Activated T-cell treated with anti-CD3 and anti-CD28 coated beads, Interleukin-2, amount 50 U/mL, for 1 hour (primary cell): ENCODE results near the gene LIG1.

Experiments
- DNase-seq: peaks from one replicate; pipeline ENCODE4 v3.0.0-alpha.2; 2020

The LIG1 gene

GRCh38 chr19:48169939-48170803, at the start of gene LIG1, which contains the start of gene ZSWIM9:
LIG1 (minus strand) TSS chr19:48170344; CDS start chr19:48165566, 4,778 bp downstream.
ZSWIM9 (plus strand) TSS chr19:48170680; CDS start chr19:48171803, 1,123 bp downstream.
- DNase-seq, result peak; percentile 94

- DNase-seq, result no peak
Observed at GRCh38 chr19:48218997-48219396, 48.9 kb upstream of the LIG1 start.

- DNase-seq, result no peak
Observed at GRCh38 chr19:48216933-48217332, 46.8 kb upstream of the LIG1 start.

- DNase-seq, result no peak
Observed at GRCh38 chr19:48213959-48214358, 43.8 kb upstream of the LIG1 start.

- DNase-seq, result no peak
Observed at GRCh38 chr19:48210005-48210404, 39.9 kb upstream of the LIG1 start.

GRCh38 chr19:48206397-48207093, 36.4 kb upstream of the LIG1 start:
- DNase-seq, result no peak

GRCh38 chr19:48203794-48204628, 33.9 kb upstream of the LIG1 start:
- peak; percentile 85 for DNase-seq

- no peak for DNase-seq
Observed at GRCh38 chr19:48203222-48203793, 33.2 kb upstream of the LIG1 start.

GRCh38 chr19:48196933-48197665, 27.0 kb upstream of the LIG1 start:
- DNase-seq, result no peak

GRCh38 chr19:48196321-48196763, 26.2 kb upstream of the LIG1 start:
- DNase-seq, result no peak

GRCh38 chr19:48194844-48195830, 25.0 kb upstream of the LIG1 start:
- no peak for DNase-seq

- peak; percentile 28 for DNase-seq
Observed at GRCh38 chr19:48194041-48194843, 24.1 kb upstream of the LIG1 start.

- DNase-seq, result no peak
Observed at GRCh38 chr19:48192750-48193149, 22.6 kb upstream of the LIG1 start.

- no peak for DNase-seq
Observed at GRCh38 chr19:48190885-48191284, 20.7 kb upstream of the LIG1 start.

- DNase-seq, result peak; percentile 68
Observed at GRCh38 chr19:48190288-48190884, 20.2 kb upstream of the LIG1 start.

GRCh38 chr19:48186541-48186991, 16.4 kb upstream of the LIG1 start:
- DNase-seq, result no peak

GRCh38 chr19:48186015-48186414, 15.9 kb upstream of the LIG1 start:
- no peak for DNase-seq

GRCh38 chr19:48183356-48183755, 13.2 kb upstream of the LIG1 start:
- DNase-seq, result no peak

- no peak for DNase-seq
Observed at GRCh38 chr19:48182434-48182833, 12.3 kb upstream of the LIG1 start.
